Stimulated activated CD4-positive, alpha-beta T cell treated with anti-CD3 and anti-CD28 coated beads, Interleukin-15, amount 100 ng/mL, for 48 hours (primary cell): Measurements from ENCODE around the gene BCAM.
"Not testable (repeated sequence)": the region's sequence is repeated elsewhere in the genome, so short reads cannot be mapped to it uniquely, and the experiment has no call there.

Source experiments
- DNase-seq, 2 donors: peaks; one replicate each; pipeline ENCODE4 v3.0.0-alpha.2; 2020; ENCODE audit warnings: low read depth in 2 of 2

Gene BCAM

DNA sequence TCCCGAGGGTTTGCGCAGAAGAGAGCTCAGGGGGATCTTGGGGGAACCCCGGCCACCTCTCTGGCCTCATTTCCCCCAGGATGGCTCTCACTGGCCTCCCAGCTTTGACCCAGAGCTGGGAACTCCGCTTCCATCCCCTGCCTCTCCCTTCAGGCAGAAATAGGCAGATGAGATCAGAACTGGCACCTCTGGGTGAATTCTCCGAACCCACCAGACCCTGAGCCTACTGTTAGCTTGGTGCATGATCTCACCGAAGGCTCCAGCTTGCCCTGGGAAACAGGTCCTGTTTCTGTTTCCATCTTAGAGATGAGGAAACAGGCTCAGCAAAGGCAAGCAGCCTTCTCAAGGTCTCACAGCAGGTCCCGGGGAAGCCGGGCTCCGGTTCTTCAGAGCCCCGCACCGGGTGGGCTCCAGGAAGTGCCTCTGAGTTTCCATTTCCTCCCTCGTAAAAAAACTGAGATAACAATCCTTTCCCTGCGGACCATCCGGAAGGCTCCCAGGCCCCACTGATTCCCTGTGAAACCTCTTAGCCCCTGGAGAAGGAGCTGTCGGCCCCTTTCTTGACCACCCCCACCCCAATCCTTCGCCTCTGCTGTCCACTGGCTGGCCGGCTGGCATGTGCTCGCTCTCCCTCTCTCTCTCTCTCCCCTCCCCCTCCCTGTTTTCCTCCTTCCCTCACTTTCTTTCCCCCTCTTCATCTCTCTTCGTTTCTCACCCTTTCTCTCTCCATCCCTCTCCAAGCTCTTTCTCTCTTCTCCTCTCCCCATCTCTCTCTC is 39.3 kb downstream of the BCAM start:
- DNase-seq, result no peak

DNA sequence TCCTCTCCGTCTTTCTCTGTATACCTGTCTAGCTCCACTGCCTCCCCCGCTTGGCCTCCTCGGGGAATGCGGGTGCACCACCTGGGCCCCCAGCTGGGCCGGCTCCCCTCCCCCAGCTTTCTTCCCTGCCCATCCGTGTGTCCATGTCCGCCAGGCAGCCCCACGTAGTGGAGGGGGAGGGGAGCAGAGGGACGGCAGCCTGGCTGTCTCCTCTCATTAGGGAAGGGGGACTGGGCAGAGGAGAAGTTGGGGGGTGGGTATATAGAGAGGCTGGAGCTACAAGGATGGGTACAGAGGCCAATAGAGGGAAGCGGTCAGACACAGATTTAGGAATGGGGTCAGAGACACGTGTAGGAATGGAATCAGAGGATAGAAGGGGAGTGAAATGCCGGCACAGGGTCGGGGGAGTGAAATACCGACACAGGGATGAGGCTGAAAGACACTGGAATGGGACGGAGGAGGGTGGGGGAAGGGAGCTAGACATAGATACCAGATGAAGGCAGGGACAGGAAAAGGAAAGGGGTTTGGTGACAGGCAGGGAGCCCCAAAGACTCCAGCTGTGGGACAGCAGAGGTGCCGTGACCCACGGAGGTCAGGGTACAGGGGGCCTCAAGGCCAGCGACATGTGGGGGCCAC is 40.0 kb downstream of the BCAM start:
- DNase-seq, result no peak

DNA sequence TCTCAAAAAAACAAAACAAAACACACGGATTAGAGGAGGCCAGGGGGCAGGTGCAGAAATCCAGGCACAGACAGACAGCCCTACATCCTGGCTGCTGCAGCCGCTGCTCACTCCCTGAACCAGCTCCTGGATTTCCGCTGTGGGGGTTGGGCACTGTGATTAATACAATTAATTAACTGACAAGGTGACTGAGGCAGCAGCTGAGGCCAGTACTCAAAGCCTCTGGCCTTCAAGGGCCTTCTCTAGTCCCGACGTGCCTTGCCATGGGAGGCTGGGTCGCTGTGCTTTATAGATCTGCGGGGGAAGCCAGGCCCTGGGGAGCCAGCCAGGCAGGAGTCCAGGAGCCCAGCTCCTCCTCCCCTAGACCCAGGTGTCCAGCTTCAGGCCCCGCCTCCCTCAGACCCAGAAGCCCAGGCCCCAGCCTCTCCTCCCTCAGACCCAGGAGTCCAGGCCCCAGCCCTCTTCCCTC is 41.8 kb downstream of the BCAM start:
- no peak for DNase-seq

- no peak for DNase-seq
These were observed 42.5 kb downstream of the BCAM start for GRCh38 chr19:44851427-44851826.

DNA sequence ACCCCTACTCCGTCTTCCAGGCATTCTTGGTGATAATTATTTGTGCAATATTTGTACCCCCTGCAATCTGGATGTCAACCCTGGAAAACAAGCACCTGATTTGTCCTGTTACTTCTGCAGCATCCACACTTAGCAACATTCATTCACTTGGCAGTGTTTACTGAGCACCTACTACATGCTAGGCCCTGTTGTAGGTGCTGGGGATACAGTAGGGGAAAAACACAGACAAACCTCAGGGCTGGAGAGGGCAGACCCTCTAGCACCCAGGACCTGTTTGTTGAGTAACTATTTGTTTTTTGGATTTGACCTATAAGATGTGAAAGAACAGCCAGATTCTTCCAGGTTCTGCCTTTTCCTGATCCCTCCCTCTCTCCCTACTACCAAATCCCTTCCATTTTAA is 46.7 kb downstream of the BCAM start:
- no peak for DNase-seq

- no peak for DNase-seq
These were observed 47.6 kb downstream of the BCAM start for GRCh38 chr19:44856421-44857083.

DNA sequence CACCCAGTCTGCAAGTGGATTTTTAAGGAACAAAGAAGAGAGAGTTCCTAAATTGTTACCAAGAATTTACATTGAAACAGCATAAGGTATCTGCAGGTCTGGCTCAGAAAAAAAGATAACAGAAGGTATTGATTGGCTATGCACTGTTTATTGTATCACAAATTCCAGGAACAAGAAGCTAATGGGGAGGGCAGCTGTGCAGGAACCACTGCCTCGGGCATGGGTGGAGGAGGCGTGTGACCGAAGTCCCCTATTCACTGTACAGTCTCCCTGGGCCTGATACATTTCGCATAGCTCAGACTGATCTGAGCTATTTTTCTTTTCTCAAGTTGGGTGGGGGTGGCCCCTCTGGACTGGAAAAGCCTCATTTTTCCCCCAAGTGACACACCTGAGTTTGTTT is 48.9 kb downstream of the BCAM start:
- DNase-seq, result no peak

DNA sequence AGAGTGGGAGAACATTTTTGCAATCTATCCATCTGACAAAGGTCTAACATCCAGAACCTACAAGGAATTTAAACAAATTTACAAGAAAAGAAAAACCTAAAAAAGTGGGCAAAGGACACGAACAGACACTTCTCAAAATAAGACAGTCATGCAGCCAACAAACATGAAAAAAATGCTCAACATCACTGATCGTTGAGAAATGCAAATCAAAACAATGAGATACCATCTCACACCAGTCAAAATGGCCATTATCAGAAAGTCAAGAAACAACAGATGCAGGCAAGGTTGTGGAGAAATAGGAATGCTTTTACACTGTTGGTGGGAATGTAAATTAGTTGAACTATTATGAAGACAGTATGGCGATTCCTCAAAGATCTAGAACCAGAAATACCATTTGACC is 52.7 kb downstream of the BCAM start:
- not testable (repeated sequence) for DNase-seq

DNA sequence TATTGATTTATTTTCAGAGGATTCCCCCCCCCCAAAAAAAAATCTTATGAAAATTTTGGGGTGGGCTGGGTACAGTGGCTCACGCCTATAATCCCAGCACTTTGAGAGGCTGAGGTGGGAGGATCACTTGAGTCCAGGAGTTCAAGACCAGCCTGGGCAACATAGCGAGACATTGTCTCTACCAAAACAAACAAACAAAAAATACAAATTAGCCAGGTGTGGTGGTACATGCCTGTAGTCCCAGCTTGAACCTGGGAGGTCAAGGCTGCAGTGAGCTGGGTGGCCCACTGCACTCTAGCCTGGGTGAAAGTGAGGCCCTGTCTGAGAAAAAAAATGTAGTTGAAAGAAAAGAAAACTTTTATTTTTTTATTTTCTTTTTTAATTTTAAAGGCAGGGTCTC is 55.1 kb downstream of the BCAM start:
- DNase-seq, result no peak

DNA sequence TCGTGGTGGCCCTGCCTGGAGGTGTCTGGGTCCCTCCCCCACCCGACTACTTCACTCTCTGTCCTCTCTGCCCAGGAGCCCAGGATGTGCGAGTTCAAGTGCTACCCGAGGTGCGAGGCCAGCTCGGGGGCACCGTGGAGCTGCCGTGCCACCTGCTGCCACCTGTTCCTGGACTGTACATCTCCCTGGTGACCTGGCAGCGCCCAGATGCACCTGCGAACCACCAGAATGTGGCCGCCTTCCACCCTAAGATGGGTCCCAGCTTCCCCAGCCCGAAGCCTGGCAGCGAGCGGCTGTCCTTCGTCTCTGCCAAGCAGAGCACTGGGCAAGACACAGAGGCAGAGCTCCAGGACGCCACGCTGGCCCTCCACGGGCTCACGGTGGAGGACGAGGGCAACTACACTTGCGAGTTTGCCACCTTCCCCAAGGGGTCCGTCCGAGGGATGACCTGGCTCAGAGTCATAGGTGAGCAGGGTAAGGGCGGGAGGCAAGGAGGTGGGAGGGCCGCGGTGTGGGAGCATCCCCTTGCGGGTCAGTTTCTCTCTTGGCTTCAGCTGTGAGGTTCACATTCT is 56.4 kb downstream of the BCAM start:
- no peak for DNase-seq

GRCh38 chr19:44866664-44867063 is 57.8 kb downstream of the BCAM start:
- DNase-seq, result no peak

GRCh38 chr19:44867578-44867977 is 58.7 kb downstream of the BCAM start:
- DNase-seq, result no peak

- DNase-seq, result no peak
These were observed 61.0 kb downstream of the BCAM start for GRCh38 chr19:44869733-44870470.
